DMS53 (cell line): ENCODE results near the gene CST8.
"Not testable (repeated sequence)": the region's sequence is repeated elsewhere in the genome, so short reads cannot be mapped to it uniquely, and the experiment has no call there.

Experiments used
- DNase-seq: peaks from one replicate; lab custom pipeline; 2025; lab: John Stamatoyannopoulos, UW

CST8 gene, protein sequence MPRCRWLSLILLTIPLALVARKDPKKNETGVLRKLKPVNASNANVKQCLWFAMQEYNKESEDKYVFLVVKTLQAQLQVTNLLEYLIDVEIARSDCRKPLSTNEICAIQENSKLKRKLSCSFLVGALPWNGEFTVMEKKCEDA

DNA sequence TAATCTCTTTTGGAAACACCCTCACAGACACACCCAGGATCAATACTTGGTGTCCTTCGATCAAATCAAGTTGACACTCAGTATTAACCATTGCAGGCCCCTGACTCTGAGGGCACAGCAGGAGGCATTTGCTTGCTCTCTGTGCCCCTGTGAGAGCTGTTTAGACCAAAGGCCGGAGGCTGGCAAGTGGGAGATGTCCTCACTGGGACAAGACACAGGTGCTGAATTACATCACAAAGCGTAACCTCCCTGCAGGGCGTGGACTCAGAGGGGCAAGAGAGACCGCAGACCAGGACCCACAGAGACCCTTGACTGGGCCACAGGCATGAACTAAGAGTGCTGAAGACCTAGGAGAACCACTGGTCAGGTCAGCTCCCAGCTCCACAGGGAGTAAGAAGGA, at the start of gene CST8:
Gene CST8, plus strand, starts transcription at position 301 of the 400 bp plus-strand sequence. CDS start 551 bp downstream, outside the sequence.
- DNase-seq, result no peak

DNA sequence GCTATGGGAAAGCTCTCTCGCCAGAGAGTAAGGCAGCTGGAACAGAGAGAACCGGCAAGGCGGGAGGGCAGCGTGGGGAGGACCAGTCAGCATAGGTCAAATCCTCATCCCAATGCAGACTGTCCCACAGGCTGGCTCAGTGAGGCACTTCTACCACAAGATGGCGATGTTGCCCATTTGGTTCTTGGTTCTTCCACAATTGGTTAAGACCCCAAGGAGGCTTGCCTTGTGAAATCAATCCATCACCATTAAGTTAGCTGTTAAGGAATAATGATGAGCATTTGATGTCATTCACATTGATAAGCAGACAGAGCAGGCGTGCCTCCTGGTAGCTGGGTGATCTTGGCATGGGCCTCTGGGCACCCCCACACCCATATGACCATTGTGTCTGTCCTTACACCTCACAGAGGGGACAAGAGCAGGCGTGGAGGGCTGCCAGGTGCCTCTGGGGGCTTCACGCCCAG, 49.0 kb upstream of the CST8 start:
- peak; percentile 80 for DNase-seq

DNA sequence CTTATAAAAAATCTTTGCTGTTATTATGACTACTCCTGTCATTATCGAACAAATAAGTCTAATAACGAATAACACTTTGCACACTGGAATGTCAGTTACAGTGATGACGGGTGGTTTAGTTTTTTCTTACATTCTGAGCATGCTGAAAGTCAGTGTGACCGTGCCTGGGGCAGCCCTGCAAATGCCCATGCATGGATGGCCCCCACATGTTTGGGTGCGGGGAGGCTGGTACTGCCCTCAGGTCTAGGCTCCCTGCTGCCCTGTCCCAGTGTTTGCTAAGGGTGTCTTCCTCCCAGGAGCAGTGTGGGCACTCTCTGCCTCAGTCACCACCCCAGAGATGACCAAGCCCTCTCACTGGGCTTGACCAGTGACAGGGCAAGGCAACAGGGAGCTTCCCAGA, 48.5 kb upstream of the CST8 start:
- DNase-seq, result no peak

DNA sequence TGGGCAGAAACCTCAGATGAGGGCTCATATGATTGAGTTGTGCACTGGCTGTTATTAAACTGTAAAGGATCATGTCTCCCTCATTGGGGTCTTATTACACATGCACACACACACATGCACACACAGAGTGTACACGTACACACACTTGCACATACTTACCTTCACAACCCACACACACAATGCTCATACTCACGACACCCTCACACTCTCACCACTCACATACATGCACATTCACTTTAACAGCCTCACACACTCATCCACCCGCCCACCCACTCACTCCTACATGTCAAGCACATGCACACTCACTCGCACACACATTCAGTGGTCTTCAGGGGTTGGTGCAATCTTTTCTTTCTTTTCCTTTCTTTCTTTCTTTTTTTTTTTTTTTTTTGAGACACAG, 46.1 kb upstream of the CST8 start:
- DNase-seq, result no peak

DNA sequence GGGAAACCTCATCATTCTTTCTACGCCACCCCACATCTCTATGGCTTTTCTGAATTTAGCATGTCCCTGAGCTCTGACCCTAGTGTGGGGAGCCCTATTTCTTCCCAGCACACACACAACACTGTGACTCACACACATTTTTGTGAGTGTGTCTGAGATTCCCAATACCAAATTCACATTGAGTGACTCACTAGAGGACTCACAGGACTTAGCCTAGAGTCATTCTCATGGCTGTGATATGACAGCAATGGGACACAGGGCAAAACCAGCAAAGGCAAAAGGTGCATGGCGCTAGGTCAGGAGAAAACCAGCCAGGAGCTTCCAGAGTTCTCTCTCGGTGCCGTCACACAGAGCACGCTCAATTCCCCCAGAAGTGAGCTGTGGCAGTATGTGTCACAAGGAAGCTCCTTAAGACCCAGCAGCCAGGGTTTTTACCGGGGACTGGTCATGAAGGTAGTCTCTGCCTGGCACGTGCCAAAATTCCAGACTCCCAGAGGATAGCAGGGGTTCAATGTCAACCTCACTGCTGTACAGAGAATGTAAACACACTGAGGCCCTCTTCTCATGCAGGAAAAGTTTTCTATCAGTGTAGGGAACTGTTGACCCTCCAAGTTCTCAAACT, 45.2 kb upstream of the CST8 start:
- DNase-seq, result no peak

DNA sequence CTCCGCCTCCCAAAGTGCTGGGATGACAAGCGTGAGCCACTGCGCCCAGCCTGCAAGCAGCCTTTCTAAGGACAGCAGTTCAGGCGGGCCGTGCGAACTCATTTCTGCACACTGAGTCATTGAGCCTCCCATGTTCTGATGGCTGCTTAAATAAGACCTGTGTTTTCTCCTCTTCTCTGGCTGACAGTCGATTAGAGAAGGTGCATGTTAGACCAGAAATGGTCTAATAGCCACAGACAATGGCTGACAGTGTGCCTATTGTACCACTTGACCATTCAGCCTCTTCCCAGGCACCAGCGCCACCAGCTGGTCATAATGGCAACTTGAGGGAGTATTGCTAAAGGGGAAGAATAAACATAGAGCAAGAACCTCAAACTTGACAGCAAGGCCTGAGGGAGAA, 44.4 kb upstream of the CST8 start:
- peak; percentile 80 for DNase-seq

DNA sequence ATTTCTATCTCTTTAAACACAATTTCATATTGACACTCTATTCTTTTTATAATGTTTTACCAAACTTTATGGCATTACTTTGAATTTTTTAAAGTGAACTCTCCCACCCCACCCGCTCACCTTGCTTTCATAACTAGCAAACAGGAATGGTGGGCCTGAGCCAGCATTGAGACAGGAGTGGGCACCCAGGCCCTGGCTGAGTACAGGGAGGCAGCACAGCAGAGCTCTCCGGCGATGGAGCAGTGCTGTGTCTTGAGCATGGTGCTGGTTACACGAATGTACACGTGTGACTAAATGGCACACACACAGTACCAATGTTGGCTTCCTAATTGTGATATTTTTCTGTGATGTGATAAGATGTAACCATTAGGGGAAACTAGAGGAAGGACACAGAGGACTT, 42.8 kb upstream of the CST8 start:
- no peak for DNase-seq

DNA sequence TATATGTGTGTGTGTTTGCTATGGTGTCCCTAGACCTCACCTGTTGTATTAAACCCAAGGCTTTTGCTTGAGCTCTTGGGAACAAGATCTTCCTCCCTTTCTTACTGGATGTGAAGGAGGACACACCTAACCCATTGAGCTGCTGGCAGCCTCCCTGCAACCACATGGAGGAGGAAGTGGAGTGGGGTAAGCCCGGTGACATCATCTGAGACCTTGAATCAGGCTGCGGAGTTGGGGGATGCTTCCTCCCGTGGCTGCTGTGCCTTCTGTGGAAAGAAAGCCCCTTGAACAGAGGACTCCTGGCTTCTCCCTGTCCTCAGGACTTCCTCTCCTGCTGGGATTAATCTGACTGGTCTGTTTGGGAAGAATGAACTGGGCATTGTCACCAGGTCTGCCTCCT, 41.5 kb upstream of the CST8 start:
- DNase-seq, result no peak

DNA sequence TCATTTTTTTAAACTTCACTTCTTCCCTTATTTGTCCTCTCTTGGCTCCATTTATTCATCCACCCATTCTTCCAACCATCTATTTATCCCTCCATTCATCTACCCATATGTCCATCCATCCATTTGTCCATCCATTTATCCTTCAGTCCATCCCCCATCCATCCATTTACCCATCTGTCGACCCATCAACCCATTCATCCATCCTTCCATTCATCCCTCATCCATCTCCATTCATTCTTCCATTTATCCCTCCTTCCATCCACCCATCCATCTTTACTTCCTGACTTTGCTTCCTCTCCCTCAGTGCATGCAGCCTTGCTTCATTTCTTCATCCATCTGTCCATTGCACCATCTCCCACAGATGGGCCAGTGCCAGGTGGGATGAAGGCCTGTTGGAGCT, 40.0 kb upstream of the CST8 start:
- DNase-seq, result no peak

DNA sequence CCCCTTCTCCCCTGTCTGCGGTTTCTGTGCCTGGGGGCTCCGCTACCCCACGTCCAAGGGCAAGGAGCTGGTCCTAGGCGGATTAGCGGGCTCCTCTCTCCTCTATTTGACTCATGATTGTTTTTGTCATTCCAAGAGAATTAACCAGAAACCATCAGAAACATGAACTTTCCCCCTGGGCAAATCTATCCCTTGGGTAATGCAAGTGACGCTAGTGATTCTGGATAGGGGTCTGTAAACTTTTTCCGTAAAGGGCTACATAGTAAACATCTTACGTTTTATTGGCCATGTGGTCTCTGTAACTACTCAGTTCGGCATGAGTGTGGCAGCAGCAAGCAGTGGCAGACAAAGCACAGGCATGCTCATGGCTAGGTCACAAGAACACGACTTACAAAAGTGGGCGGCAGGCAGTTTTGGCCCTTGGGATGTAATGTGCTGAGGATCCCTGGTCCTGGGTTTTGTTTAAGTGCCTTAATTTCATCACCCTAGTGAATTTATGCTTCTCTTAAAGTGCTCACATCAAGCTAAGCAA, 38.9 kb upstream of the CST8 start:
- no peak for DNase-seq

DNA sequence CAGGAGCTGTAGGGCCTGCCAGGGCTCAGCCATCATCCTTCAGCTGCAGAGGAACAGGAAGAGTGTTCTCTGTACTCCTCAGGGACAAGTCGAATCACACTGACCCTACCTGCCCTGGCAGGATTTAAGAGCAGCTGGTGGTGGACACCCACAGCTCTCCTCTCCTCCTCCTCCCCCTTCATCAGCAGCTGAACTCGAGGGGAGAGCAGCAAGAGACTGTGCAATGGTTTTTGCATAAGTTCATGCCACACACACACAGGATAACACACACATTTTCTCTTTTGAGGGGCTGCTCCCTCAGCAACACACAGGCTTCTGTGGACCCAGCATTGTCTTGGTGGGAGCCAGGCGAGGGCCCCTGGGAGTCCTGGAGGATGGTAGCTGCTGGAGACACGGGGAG, 38.1 kb upstream of the CST8 start, which contains the start of gene CST11:
Gene CST11, minus strand, starts transcription at position 101 of the 400 bp plus-strand sequence. Its CDS starts 65 bp downstream, at position 36.
- DNase-seq, result no peak

DNA sequence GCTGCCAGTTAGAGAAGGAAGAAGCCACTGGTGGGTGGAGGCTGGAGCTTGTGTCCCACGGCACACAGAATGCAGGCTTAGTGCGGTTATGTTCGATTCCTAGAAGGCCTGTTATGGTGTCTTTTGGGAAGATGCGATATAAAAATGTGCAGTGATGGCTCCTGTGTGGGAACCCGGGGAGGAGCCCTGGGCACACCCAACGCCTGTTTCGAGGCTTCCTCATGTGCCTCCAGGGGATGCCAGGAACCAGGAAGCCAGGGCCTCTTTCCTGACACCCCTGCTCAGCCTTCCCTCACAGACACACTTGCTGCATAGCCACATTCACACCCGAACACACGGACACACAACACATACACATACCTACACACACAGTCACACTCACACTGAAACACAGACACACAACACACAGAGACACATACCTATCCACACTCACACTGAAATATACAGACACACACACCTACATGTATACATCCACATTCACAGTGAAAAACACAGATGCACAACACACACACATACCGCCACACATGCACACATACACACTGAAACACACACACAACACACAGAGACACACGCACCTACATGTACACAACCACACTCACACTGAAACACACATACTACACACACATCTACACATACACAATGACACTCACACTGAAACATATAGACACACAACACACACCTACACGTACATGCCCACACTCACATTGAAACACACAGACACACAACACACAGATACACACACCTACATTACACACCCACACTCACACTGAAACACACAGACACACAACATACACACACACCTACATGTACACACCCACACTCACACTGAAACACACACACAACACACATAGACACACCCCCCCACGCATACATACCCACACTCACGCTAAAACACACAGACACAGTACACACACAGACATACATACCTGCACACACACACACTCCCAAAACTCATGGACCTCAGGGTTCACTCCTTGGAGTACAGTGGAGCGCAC, 37.1 kb upstream of the CST8 start:
- no peak for DNase-seq

DNA sequence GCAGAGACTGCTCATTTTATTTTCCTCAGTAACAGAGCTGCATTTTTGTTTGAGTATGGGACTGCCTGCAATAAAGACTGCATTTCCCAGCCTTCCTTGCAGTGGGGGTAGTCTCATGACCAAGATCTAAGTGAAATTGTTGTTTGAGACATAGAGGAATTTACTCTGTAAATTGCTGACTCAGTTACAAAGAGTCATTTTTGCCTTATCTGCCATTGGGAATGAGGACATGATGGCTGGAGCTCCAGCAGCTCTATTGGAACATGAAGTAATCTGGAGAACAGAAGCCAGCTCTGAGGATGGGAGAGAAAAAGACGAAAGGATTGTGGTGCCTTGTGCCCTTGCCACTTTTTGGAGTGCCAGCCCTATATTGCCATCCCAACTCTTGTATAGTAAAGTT, 36.1 kb upstream of the CST8 start:
- no peak for DNase-seq

DNA sequence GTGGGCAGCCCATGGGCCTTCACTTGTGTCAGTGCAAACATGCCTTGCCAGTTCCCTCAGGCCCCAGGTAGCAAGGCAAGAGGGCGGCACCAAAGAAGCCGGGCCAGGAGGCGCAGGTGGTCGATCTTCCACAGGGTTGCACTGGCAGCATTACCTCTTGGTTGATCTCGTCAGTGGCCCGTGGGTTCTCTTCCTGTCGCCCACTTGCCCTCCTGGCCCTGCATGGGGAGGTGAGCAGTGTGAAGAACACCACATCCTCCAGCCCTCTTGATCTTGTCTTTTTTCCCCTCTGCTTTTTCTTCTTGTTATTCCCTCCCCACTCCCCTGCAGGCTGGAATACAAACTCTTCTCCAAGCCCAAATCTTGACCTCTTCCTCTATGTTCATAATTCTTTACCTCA, 35.3 kb upstream of the CST8 start:
- DNase-seq, result no peak

DNA sequence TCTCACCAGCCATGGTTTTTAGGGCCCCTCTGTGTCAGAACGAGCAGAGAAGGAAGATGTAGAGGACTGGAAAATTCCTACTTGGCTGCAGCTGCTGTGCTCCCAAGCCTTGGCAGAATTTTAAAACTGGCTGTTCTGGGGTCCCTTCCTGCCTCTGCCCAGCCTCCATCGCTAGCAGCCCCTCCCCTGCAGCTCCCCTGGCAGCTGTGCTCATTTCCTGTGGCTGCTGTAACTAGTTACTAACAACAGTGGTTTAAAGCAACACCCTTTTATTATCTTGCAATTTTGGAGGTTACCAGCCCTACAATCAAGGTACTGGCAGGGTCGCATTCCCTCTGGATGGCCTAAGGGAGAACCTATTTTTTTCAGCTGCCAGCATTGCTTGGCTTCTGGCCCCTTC, 34.5 kb upstream of the CST8 start:
- DNase-seq, result no peak

DNA sequence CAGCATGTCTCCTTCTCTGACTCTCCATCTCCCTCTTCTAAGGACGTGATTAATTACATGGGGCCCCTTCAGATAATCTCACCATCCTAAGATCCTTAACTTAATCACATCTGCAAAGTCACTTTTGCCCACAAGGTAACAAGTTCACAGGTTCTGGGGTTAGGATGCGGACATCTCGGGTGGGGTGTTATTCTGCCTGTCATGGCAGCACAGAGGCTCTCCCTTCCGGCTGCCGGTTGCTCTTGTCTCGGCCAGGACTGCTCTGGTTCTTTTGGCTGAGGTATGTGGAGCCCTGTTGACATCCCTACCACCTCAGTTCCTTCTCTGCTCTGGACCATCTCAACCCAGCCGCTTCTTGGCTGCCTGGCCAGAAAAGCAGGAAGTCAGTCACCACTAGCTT, 34.0 kb upstream of the CST8 start:
- DNase-seq, result no peak

DNA sequence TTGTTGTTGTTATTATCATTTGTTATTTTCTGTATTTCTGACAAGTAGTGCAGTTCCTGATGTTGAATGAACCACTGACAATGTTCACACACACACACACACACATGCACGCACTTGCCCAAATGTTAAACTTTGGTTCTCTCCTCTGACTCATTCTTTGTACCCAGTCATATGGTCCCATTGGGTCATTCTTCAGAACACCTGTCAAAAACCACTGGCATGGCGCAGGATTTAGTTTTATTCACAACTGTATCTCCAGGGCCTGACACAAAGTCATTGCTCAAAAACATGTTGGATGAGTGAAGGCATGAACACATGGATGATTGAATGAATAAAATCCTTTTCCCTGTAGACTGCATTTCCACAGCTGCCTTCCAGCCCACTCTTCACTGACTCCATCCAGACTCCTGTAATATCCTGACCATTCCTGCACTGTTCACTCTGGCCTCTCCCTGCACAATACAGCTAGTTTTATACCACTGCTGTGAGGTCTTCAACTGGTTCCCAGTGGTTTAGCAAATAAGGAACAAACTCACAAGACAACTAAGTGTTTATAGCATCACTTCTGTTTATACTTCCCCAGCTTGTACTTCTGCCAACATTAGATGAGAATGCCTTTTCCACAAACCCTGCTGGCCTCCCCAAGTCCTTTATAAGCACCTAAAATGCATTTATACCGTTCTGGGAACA, 31.3 kb upstream of the CST8 start:
- no peak for DNase-seq

DNA sequence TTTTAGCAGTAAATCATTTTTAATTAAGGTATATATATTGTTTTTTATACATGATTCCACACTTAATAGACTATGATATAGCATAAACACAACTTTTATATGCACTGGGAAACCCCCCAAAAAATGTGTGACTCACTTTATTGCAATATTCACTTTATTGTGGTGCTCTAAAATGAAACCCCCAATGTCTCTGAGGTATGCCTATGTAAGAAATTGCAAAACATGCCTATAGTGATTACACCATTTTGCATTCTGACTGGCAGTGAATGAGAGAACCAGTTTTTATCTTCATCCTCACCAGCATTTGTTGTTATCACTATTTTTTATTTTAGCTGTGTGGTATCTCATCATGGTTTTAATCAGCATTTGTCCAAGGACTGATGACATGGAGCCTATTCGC, 29.7 kb upstream of the CST8 start:
- DNase-seq, result no peak

DNA sequence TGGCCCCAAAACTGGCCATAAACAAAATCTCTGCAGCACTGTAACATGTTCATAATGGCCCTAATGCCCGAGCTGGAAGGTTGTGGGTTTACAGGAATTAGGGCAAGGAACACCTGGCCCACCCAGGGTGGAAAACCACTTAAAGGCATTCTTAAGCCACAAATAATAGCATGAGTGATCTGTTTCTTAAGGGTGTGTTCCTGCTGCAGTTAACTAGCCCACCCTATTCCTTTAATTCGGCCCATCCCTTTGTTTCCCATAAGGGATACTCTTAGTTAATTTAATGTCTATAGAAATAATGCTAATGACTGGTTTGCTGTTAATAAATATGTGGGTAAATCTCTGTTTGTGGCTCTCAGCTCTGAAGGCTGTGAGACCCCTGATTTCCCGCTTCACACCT, 24.0 kb upstream of the CST8 start:
- not testable (repeated sequence) for DNase-seq

DNA sequence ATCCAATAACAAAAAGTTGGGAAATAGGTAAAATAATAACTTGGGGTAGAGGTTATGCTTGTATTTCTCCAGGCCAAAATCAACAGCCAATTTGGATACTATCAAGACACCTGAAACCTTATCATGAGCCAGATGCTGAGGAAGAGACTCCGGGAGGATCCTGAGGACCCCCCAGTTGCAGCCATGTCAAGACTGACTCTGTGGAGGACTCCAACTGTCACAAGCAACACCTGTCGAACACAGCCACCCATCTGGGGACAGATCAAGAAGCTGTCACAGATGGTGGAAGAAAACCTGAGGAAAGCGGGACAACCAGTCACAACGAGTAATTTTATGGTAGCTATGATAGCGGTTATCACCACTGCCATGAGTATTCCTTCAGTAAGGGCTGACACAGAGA, 18.6 kb upstream of the CST8 start:
- not testable (repeated sequence) for DNase-seq

DNA sequence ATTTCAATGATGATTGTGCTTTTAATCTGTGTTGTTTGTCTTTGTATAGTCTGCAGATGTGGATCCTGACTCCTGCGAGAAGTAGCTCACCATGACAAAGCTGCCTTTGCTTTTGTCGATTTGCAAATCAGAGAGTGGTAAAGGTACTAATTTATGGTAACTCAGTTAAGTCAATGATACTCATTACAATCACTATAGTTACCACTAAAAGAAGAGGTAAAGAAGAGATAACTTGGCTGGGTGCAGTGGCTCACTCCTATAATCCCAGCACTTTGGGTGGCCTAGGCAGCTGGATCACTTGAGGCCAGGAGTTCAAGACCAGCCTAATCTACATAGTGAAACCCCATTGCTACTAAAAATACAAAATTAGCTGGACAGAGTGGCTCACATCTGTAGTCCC, 17.6 kb upstream of the CST8 start:
- DNase-seq, result not testable (repeated sequence)

DNA sequence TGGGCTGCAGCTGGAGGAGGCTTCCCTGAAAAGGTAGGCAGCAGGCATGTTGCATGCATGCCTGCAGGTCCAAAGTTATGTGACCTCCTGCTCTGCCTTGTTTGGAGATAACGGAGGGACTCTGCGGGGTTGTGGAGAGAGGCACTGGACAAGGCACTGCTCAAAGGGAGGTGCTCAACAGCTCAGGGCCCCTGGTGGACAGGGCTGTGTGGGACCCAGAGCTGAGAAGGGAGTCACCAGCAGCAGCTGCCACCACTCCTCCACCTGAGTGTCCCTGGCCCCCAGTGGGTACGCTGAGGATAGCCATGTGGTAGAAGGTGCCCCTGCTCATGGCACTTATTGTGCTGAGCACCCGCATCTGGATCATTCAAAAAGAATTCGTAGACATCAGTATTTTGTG, 15.5 kb upstream of the CST8 start:
- DNase-seq, result no peak
